Endometrial microvascular endothelial cells (primary cell): ENCODE measurements around the gene CSH2. TPM values are rescaled to one million over a fixed set of nuclear protein-coding genes. Genes with fewer than 3 reads are reported as not detected.
"Not testable (repeated sequence)": the region's sequence is repeated elsewhere in the genome, so short reads cannot be mapped to it uniquely, and the experiment has no call there.

ENCODE experiments used
- in situ Hi-C: cut with HindIII; loops from 2 replicates; pipeline ENCODE4 v1.10.0; 2017; ENCODE audit warnings: low sequenced_read_pairs, low pct_unique_long_range_greater_than_20kb; ENCODE audit errors: inconsistent ontology term
- total RNA-seq: library from RNA; depleted of rRNA; stranded (reverse); fragments of >200 nt; gene quantifications from one replicate; pipeline ENCODE4 v1.2.3, GENCODE V29; 2015; ENCODE audit errors: inconsistent ontology term

Gene CSH2
- total RNA-seq, 1 donor from 2014 or later, result not detected

GRCh38 chr17:63898899-63899798 is 25.7 kb upstream of the CSH2 start:
- in situ Hi-C loops, result not testable (repeated sequence)

DNA sequence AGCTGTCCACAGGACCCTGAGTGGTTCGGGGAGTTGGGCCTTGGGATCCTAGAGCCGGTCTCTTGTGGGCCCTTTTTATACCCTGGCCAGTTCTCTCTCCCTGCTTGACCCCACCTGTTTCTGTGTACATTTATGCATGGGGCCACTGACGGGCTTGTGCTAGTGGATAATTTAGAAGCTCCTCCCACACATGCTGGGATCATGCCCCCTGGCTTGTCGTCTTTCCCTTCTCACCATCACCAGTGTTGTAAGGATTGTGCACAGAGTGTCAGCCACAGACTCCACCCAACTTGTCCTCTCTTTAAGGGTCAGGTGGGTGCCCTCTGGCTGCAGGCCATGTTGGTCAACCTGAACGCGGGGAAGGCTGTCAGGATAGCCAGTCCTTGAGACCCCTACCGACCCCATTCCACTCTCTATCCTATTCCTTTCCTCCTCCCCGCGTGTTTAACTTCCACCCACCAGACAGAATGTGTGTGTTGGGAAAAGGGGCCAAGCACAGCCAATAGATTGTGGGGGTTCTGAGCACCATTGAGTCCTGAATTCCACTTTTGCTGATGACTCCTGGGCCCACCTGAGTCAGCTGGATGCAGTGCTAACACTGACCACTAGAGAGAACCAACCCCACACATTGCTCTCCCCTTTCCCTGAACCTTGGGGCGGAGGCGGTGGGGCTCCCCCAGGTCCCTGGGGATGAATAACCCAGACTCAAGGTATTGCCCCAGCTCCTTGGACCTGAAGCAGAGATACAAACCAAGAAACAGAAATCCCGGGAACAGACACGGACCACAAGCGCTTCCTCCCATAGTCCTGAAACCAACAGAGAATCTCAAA is 23.3 kb upstream of the CSH2 start, which contains the start of gene CSH1:
Gene CSH1, minus strand, starts transcription at position 51 of the 831 bp plus-strand sequence. CDS start 63 bp downstream, outside the sequence.
- in situ Hi-C loops, result not testable (repeated sequence)

GRCh38 chr17:63894821-63895220 is 21.3 kb upstream of the CSH2 start:
- in situ Hi-C loops, result not testable (repeated sequence)

GRCh38 chr17:63894021-63894420 is 20.5 kb upstream of the CSH2 start:
- in situ Hi-C loops, result not testable (repeated sequence)

GRCh38 chr17:63892316-63893037 is 19.0 kb upstream of the CSH2 start:
- in situ Hi-C loops, result not testable (repeated sequence)

GRCh38 chr17:63889026-63889848 is 15.8 kb upstream of the CSH2 start:
- in situ Hi-C loops, result not testable (repeated sequence)

DNA sequence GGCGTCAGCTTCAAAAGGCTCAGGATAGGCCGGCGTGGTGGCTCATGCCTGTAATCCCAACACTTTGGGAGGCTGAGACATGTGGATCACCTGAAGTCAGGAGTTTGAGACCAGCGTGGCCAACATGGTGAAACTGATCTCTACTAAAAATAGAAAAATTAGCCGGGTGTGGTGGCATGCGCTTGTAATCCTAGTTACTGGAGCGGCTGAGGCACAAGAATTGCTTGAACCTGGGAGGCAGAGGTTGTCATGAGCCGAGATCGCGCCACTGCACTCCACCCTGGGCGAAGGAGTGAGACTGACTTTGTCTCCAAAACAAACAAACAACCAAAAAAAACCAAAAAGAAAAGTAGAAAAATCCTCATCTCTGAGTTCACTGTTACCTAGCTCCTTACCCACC is 11.6 kb upstream of the CSH2 start:
- in situ Hi-C loops, result not testable (repeated sequence)

DNA sequence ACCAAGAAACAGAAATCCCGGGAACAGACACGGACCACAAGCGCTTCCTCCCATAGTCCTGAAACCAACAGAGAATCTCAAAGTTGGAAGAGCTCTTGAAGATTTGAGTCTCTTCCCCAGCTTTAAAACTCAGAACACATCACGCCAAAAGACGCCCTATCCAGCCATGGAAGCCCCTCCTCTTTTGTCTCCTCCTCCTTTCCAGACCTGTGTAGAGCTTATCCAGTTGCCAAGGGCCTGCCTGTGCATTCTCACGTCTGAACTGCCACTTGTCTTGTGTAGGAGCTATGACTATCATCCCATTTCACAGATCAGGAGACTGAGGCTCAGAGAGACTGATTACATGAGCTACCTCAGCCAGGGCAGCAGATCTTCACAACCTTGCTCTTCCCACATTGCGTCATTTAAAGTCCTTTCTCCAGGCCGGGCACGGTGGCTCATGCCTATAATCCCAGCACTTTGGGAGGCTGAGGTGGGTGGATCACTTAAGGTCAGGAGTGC is 9.2 kb upstream of the CSH2 start:
- in situ Hi-C loops, result not testable (repeated sequence)

- in situ Hi-C loops, result no loop called here
Measured at GRCh38 chr17:63881935-63882601, 8.6 kb upstream of the CSH2 start, which contains the start of gene GH2. GH2 (minus strand) TSS chr17:63881944; CDS start chr17:63881801, 143 bp downstream.

- in situ Hi-C loops, result not testable (repeated sequence)
Measured at GRCh38 chr17:63881337-63881736, 7.9 kb upstream of the CSH2 start.

DNA sequence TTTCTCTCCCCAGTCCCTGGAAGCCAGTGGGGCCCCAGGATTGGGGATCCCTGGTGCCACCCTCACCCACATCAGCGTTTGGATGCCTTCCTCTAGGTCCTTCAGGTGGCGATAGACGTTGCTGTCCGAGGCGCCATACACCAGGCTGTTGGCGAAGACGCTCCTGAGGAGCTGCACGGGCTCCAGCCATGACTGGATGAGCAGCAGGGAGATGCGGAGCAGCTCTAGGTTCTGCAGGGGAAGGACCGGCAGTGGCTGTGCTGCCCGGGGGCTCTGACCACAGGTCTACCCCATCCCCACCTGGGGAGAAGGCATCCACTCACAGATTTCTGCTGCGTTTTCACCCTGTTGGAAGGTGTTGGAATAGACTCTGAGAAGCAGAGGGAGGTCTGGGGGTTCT is 7.2 kb upstream of the CSH2 start:
- in situ Hi-C loops, result no loop called here

DNA sequence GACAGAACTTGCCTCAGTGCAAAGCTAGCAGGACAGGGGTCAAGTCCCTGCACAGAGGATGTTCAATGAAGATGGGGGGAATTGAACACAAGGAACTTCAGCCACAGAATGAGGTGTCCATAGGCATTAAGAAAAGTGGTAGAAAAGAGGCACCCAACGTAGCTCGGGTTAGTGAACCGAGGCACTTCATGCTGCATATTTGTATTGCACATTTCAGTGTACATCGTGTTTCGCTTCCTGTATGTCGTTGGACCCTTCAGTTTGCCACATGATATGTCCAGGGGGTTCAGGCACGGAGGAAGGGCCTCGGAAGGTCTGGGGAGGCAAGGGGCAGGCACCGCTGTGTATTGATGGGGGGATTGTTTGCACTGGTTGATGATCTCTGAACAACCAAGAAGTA is 4.9 kb upstream of the CSH2 start:
- in situ Hi-C loops, result not testable (repeated sequence)

- in situ Hi-C loops, result not testable (repeated sequence)
Measured at GRCh38 chr17:63874693-63875092, 1.2 kb upstream of the CSH2 start.

DNA sequence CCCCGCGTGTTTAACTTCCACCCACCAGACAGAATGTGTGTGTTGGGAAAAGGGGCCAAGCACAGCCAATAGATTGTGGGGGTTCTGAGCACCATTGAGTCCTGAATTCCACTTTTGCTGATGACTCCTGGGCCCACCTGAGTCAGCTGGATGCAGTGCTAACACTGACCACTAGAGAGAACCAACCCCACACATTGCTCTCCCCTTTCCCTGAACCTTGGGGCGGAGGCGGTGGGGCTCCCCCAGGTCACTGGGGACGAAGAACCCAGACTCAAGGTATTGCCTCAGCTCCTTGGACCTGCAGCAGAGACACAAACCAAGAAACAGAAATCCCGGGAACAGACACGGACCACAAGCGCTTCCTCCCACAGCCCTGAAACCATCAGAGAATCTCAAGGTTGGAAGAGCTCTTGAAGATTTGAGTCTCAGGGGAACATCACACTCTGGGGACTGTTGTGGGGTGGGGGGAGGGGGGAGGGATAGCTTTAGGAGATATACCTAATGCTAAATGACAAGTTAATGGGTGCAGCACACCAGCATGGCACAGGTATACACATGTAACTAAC is 667 bp upstream of the CSH2 start:
- in situ Hi-C loops, result not testable (repeated sequence)

DNA sequence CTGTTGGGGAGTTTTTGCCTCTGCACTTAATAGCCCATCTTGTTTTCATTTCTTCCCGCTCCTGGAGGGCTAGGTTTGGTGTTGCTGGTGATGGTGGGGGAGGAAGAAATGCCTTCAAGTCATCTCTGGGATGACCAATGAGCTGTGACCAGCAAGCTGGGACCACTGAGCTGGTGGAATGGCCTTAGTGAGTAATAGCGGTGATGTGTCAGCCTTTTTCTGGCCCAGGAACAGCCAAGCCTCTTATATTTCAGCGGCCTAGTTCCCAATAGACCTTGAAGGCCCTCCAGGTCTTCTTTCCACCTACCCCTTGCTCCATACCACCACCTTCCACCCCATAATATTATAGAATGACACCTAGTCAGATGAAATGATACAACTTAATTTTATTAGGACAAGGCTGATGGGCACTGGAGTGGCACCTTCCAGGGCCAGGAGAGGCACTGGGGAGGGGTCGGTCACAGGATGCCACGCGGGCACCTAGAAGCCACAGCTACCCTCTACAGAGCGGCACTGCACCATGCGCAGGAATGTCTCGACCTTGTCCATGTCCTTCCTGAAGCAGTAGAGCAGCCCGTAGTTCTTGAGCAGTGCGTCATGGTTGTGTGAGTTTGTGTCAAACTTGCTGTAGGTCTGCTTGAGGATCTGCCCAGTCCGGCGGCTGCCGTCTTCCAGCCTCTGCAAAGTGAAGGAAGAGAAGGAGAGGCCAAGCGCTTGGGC is 1.7 kb downstream of the CSH2 start:
- in situ Hi-C loops, result not testable (repeated sequence)

GRCh38 chr17:63870292-63870665 is 3.2 kb downstream of the CSH2 start:
- in situ Hi-C loops, result not testable (repeated sequence)
